WERI-Rb-1 (cell line): ENCODE results near the gene RNF151.

Experiments
- DNase-seq: peaks from one replicate; pipeline ENCODE4 v3.0.0-alpha.2; 2020
- H3K27ac ChIP-seq: fragments of 250-450 bp; sonication (Bioruptor Pico); 2 replicates; pipeline ENCODE4 v1.5.1; 2020; ENCODE audit warnings: mild to moderate bottlenecking, moderate library complexity
- H3K27me3 ChIP-seq: fragments of 250-450 bp; sonication (Bioruptor Pico); 2 replicates; pipeline ENCODE4 v1.5.1; 2021; ENCODE audit warnings: mild to moderate bottlenecking, low read depth, moderate library complexity; ENCODE audit not compliant: insufficient read depth, severe bottlenecking
- H3K36me3 ChIP-seq: fragments of 250-450 bp; sonication (Bioruptor Pico); 2 replicates; pipeline ENCODE4 v1.5.1; 2020; ENCODE audit warnings: mild to moderate bottlenecking, moderate library complexity
- H3K4me3 ChIP-seq: 2 replicates; pipeline ENCODE4 v1.5.1; 2011; ENCODE audit warnings: low read depth, mild to moderate bottlenecking, control low read depth, low read length
- H3K9me3 ChIP-seq: fragments of 250-450 bp; sonication (Bioruptor Pico); 2 replicates; pipeline ENCODE4 v1.5.1; 2021; ENCODE audit warnings: mild to moderate bottlenecking, moderate library complexity; ENCODE audit not compliant: severe bottlenecking
- TF ChIP-seq, protein P1 (sequence below): IDR thresholded peaks from 2 replicates; pipeline ENCODE4 v1.5.1; 2011; ENCODE audit warnings: low read depth, mild to moderate bottlenecking, control low read depth, inconsistent platforms, low read length

RNF151 gene

DNA sequence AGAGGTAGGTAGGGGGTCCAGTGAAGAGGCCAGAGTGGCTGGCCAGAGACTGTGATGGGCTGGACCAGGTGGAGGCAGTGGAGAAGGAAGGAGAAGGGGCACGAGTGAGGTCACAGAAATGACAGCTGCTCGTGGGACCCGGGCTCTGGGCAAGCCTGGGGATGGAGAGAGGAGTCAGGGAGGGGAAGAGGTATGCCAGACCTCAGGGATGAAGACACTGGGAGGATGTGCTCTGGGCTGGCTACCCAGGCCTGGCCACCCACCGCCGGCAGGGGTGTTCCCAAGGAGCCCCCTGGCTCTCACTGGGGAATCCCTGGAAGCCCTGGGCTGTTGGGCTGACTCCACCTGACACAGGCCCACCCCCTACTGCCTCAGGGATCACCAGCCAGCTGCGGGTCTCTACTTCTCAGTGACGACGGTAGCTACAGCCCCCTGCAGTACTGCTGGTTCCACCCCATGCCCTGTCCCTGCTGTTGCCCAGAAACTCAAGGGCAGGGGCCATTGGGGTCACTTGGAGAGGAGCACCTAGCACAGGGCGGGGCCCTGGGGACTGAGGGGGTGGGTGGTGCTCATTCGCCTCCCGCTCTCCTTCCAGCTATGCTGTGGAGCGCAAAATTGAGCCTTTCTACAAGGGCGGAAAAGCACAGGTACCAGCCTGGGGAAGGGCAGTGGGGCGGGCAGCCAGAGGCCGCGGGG lies 7.0 kb downstream of the RNF151 start:
- no peak for DNase-seq
- TF ChIP-seq, protein P1, sequence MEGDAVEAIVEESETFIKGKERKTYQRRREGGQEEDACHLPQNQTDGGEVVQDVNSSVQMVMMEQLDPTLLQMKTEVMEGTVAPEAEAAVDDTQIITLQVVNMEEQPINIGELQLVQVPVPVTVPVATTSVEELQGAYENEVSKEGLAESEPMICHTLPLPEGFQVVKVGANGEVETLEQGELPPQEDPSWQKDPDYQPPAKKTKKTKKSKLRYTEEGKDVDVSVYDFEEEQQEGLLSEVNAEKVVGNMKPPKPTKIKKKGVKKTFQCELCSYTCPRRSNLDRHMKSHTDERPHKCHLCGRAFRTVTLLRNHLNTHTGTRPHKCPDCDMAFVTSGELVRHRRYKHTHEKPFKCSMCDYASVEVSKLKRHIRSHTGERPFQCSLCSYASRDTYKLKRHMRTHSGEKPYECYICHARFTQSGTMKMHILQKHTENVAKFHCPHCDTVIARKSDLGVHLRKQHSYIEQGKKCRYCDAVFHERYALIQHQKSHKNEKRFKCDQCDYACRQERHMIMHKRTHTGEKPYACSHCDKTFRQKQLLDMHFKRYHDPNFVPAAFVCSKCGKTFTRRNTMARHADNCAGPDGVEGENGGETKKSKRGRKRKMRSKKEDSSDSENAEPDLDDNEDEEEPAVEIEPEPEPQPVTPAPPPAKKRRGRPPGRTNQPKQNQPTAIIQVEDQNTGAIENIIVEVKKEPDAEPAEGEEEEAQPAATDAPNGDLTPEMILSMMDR: no peak
- Histone ChIP-seq H3K9me3 (no peaks in the 10 kb centered on the region), H3K36me3 (peaks cover 47% of the 10 kb centered on the region), H3K27me3 (no peaks in the 10 kb centered on the region), H3K27ac (no peak overlapping the region), H3K4me3 (no peak overlapping the region)

DNA sequence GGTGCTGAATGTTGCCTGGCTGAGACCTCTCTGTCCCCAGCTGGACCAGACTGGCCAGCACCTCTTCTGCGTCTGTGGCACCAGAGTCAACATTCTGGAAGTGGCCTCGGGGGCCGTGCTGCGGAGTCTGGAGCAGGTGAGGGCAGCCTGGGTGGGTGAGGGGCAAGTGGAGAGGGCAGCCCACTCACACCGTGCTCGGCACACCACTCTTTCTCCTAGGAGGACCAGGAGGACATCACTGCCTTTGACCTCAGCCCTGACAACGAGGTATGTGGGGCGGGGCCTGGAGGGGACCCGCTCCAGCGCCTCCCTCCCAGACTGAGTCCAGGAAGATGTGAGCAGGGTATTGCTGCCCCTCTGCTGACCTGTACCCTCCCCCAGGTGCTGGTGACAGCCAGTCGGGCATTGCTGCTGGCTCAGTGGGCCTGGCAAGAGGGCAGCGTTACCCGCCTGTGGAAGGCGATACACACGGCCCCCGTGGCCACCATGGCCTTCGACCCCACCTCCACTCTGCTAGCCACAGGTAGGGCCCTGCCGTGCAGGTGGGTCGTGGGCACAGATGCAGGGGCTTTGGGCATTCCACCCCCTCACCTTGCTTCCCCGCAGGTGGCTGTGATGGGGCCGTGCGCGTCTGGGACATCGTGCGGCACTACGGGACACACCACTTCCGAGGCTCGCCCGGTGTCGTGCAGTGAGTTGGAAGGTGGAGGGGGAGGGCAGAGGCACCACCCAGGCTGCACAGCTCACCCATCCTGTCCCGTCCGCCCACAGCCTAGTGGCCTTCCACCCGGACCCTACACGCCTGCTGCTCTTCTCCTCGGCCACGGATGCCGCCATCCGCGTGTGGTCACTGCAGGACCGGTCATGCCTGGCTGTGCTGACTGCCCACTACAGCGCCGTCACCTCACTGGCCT lies 7.8 kb downstream of the RNF151 start:
- Histone ChIP-seq H3K36me3 (peaks cover 54% of the 10 kb centered on the region), H3K27ac (no peak overlapping the region)
- DNase-seq: no peak

DNA sequence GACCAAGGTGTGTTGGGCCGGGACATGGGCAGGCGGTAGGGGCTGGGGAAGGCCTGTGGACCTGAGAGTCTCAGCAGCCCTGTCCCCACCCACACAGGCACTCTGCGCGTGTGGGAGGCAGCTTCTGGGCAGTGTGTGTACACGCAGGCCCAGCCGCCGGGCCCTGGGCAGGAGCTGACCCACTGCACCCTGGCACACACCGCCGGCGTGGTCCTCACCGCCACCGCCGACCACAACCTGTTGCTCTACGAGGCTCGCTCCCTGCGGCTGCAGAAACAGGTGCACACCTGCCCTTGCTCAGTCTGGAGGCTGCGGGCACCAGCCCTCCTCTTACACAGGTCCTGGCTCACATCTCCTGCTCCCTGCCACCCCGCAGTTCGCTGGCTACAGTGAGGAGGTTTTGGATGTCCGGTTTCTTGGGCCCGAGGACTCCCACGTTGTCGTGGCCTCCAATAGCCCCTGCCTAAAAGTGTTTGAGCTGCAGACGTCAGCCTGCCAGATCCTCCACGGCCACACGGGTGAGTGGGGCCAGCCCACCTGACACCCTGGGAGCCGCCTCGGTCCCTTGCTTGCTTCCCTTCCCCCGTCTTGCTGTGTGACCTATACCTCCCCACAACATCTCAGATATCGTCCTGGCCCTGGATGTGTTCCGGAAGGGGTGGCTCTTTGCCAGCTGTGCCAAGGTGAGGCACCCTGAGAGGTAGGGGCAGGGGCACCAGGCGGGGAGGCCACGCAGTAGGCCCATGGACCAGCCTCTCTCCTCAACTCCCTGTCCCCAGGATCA lies 9.0 kb downstream of the RNF151 start:
- no peak for DNase-seq
- Histone ChIP-seq H3K27me3 (no peaks in the 10 kb centered on the region), H3K9me3 (no peaks in the 10 kb centered on the region), H3K27ac (no peak overlapping the region), H3K4me3 (no peak overlapping the region), H3K36me3 (peaks cover 61% of the 10 kb centered on the region)
- TF ChIP-seq, protein P1: no peak

More for the DNA sequence above, 7.8 kb downstream of the RNF151 start:
- Histone ChIP-seq H3K4me3 (no peak overlapping the region), H3K9me3 (no peaks in the 10 kb centered on the region), H3K27me3 (no peaks in the 10 kb centered on the region)
- TF ChIP-seq, protein P1: no peak

DNA sequence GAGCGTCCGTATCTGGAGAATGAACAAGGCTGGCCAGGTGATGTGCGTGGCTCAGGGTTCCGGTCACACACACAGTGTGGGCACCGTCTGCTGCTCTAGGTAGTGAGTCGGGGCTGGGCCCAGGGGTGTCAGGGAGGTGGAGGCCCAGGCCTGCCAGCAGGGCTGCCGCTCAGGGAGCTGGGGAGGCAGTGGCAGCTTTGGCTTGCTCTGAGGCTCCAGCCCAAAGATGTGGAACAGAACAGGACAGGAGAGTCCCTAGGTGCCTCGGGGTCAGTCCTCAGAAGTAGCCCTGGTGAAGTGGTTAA lies 9.5 kb downstream of the RNF151 start:
- H3K27ac ChIP-seq: no peak overlapping the region
- H3K27me3 ChIP-seq: no peaks in the 10 kb centered on the region
- H3K36me3 ChIP-seq: peaks cover 61% of the 10 kb centered on the region
- H3K4me3 ChIP-seq: no peak overlapping the region
- DNase-seq: no peak
- TF ChIP-seq, protein P1: no peak
- no peaks in the 10 kb centered on the region for H3K9me3 ChIP-seq

DNA sequence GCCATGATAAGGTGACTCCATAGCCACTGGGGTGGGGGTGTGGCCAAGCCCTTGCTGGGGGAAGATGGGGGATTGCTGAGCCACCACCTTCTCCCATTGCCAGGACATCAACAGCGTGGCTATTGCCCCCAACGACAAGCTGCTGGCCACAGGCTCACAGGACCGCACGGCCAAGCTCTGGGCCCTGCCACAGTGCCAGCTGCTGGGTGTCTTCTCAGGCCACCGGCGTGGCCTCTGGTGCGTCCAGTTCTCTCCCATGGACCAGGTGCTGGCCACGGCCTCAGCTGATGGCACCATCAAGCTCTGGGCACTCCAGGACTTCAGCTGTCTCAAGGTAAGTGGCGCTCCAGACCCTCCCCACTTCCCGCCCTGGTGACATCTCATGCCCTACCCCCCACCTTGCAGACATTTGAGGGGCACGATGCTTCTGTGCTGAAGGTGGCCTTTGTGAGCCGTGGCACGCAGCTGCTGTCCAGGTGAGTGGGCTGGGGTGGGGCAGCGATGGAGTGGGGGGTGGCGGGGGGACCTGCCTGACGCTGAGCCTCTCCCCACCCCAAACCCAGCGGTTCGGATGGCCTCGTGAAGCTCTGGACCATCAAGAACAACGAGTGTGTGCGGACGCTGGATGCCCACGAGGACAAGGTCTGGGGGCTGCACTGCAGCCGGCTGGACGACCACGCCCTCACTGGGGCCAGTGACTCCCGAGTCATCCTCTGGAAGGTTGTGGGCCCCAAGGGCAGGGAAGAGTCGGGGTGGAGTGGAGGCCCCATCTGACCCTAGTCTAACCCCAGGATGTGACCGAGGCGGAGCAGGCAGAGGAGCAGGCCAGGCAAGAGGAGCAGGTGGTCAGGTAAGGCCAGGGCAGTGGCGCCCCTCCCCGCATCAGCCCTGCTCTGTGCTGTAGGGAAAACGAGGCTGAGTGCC lies 10.6 kb downstream of the RNF151 start:
- TF ChIP-seq, protein P1: no peak
- DNase-seq: no peak
- no peaks in the 10 kb centered on the region for H3K9me3 ChIP-seq
- no peak overlapping the region for H3K27ac ChIP-seq
- no peaks in the 10 kb centered on the region for H3K27me3 ChIP-seq
- H3K4me3 ChIP-seq: no peak overlapping the region
- peaks cover 58% of the 10 kb centered on the region for H3K36me3 ChIP-seq
